SK-N-SH (cell line): ENCODE data around the gene SH3PXD2B.

Experiments used
- CTCF ChIP-seq: fragments of 200-600 bp; sonication (generic); IDR thresholded peaks from 2 replicates; pipeline ENCODE4 v1.6.1; 2017; ENCODE audit warnings: antibody characterized with exemption, mild to moderate bottlenecking, moderate library complexity
- MAX ChIP-seq: IDR thresholded peaks from 2 replicates; pipeline ENCODE4 v1.4.0; 2012; ENCODE audit warnings: low read depth
- RCOR1 ChIP-seq: fragments of 150-350 bp; IDR thresholded peaks from 2 replicates; pipeline ENCODE4 v1.6.1; 2017; ENCODE audit warnings: antibody characterized with exemption, low read length

GRCh38 chr5:172501708-172502320 lies 47.5 kb upstream of the SH3PXD2B start:
- TF ChIP-seq MAX (no peak), CTCF (no peak), RCOR1 (no peak)
